C4-2B (cell line): ENCODE measurements around the gene TEX19.
A peak's percentile ranks its signal among the peaks of the same experiment; 100 is the strongest.

Experiments
- H3K27ac ChIP-seq: fragments of 450-650 bp; 2 replicates; pipeline ENCODE4 v1.5.1; 2017
- ZFX ChIP-seq: fragments of 450-650 bp; IDR thresholded peaks from 2 replicates; pipeline ENCODE4 v1.6.1; 2017
- TF ChIP-seq, protein P1 (sequence below): fragments of 450-650 bp; conservative IDR thresholded peaks from 2 replicates; pipeline ENCODE4 v1.5.1; 2017; ENCODE audit warnings: mild to moderate bottlenecking

TEX19 gene

DNA sequence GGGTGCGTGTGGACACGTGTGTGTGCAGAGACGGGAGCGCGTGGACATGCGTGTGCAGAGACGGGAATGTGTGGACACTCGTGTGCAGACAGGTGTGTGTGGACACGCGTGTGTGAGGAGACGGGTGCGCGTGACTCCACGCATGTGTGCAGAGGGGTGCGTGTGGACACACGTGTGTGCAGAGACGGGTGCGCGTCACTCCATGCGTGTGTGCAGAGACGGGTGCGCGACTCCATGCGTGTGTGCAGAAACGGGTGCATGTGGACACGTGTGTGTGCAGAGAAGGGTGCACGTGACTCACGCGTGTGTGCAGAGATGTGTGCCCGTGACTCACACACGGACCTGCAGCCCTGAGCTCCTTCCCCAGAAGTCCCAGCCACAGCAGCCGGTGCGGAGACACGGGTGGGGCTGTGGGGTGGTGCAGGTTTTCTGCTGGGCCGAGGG is 39.4 kb upstream of the TEX19 start:
- no peak for TF ChIP-seq ZFX
- TF ChIP-seq, protein P1, sequence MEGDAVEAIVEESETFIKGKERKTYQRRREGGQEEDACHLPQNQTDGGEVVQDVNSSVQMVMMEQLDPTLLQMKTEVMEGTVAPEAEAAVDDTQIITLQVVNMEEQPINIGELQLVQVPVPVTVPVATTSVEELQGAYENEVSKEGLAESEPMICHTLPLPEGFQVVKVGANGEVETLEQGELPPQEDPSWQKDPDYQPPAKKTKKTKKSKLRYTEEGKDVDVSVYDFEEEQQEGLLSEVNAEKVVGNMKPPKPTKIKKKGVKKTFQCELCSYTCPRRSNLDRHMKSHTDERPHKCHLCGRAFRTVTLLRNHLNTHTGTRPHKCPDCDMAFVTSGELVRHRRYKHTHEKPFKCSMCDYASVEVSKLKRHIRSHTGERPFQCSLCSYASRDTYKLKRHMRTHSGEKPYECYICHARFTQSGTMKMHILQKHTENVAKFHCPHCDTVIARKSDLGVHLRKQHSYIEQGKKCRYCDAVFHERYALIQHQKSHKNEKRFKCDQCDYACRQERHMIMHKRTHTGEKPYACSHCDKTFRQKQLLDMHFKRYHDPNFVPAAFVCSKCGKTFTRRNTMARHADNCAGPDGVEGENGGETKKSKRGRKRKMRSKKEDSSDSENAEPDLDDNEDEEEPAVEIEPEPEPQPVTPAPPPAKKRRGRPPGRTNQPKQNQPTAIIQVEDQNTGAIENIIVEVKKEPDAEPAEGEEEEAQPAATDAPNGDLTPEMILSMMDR: no peak
- no peak overlapping the region for H3K27ac ChIP-seq

DNA sequence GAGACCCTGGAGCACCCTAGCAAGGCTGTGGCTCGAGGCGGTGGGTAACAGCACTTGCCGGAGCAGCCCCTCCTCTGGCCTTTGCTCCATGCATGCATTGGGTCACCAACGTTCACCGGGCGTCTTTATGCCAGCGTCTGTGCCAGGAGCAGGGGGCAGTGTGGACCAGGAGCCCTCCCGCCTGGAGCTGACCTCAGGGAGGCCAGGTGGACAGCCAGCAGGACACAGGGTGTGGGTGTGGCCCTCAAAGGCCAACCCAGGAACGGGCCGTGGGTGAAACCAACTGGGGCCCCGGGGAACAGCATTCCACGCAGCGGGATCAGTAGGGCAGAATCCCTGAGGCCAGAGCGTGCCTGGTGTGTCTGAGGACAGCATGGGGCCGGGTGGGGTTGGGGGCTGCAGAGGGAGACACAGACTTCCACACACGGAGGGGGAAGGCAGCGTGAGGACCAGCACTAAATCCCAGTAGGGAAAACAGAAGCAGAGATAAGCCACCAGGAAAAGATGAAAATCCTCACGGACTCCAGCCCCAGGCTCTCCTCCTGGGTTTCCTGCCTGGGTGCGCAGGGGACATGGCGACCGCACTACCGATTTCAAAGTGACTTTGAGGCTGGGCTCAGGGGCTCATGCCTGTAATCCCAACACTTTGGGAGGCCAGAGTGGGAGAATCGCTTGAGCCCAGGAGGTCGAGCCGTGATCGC is 38.8 kb upstream of the TEX19 start:
- no peak for TF ChIP-seq ZFX
- TF ChIP-seq, protein P1: no peak
- H3K27ac ChIP-seq: no peak overlapping the region

DNA sequence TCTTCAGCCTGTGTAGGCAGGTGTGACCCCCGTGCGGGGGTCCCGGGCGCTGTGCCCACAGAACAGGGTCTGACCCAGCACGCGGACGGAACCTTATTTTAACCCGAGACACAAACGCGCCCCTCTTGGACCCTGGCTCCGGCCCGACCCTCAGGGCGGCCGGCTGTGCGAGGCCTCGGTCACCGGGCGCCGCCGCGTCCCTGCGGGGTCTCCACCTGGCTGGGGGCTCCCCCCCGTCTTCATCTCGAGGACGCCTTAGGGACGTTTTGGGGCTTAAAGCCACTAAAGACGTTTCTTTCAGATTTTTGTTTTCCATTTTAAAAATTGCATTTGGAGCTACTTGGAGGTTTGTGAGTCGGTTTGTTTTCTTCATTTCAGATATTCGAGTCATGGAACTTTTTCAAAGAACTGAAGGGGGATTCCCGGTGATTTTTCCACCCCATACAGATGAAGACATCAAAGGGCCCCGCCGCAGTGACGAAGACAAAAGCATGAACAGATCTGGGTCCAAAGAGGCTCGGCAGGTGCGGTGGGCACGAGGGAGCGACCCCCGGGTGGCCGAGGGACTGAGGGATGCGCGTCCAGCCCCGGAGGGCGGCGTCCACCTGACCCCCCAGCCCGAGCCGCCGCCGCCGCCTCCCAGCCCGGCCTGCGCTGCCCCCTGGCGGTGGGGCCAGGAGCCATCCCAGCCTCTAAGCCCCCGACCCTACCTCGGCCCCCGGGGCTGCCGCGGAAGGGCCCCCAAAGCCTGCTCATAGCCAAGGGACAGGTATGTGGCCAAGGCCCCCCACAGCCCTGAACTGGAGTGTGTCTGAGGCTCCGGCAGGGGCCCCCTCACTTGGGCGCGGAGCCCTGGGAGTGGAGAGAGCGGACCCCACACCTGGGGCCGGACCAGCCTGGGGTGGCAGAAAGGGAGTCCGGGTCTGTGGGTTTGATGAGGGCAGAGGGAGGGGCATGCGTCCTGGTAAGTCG is 37.8 kb upstream of the TEX19 start:
- TF ChIP-seq, protein P1: peak; percentile 98
- no peak for TF ChIP-seq ZFX
- H3K27ac ChIP-seq: no peak overlapping the region

DNA sequence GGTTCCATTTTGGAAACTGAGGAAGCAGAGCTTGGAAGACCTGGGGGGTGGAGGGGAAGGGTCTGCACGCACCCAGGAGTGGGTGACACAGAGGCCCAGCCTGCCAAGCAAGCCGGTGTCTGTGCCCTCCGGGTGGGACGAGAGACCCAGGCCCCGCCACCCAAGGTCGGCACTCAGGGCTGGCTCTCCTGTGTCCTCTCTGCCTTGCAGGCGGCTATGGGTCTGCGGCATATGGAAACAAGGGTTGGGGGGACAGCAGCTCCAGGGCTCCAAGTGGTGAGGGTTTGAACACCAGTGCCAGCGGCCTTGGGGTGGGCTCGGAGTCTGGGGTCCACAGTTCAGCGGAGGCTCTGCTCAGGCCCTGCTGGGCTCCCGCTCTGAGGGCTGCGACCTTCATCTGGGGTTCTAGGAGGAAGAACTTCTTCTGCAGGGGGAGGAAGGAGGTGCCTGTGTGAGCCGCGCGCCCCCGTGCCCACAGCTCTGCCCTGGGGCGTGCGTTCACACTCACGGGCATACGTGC is 37.0 kb upstream of the TEX19 start:
- TF ChIP-seq, protein P1: no peak
- TF ChIP-seq ZFX: no peak
- no peak overlapping the region for H3K27ac ChIP-seq

DNA sequence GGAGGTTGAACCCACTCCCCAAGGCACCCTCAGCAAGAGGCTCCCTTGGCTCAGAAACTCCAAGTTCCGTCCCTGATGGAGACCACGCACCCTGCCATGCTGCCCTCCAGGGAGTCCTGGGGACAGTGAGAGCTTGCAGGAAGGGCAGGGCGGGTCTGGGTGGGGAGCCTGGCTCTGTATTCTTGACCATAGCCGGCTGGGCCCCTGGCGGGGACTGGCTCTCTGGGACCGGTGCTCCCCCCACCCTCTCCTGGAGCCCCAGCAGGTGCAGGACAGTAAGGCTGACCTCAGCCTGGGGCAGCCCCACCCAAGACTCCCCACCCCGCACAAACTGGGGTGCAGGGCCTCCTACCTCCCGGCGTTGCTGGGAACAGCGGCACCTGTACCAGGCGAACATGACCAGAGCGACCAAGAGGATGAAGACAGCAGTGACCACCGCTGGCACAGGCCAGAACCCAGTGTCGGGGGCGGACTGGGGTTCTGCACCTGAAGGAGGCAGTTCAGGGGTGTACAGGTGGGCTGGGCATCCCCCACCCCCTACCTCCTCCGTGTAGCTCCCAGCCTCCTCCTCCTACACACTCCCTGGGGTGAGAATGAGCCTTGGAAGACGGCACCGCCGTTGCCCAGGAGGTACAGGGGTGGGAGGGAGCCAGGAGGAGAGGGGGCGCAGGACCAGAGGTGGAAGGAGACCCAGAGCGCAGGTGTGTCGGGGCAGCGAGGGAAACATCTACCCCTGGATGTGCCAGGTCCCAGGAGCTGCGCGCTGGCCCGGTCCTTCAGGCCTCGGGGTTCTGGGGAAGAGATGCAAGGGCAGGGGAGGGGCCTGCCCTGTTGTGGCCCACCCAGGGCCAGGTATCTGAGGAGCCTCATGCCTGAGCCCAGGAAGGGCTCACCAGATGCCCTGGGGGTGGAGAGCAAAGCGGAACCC is 36.3 kb upstream of the TEX19 start:
- no peak for TF ChIP-seq ZFX
- TF ChIP-seq, protein P1: no peak
- no peak overlapping the region for H3K27ac ChIP-seq

DNA sequence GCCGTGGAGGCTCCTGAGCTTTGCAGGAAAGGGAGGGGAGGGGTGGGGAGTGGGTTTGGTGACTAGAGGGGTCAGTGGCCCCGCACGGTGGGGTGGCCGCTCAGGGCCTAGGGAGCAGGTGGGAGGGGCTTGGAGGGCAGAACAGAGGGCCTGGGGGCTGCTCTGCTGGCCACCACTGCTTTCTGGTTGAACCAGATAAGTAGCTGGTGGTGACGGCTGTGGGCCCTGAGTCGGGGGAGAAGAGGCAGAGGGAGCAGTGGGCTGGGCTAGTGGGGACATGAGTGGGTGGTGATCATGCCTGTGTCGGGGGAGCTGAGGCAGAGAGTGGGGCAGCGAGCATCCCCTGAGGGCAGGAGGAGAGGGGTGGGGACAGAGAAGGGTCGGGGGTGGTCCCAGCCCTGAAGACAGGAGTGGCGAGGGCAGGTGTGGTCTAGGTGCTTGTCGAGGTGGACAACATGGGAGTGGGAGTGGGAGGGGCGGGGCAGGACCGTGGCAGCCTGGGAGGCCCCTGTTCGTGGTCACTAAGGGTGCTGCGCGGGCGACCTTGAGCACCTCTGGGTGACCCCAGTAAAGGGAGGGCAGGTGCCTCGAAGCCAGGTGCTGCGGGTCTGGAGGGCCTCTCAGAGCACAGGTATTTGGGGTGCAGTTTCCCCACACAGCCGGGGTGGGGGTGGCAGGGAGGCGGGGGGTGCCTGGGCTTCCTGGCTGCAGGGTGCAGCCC is 35.4 kb upstream of the TEX19 start:
- TF ChIP-seq, protein P1: no peak
- no peak for TF ChIP-seq ZFX
- H3K27ac ChIP-seq: no peak overlapping the region
